H1 (cell line): Measurements from ENCODE around the gene PCBD1. TPM values are rescaled to one million over a fixed set of nuclear protein-coding genes. Genes with fewer than 3 reads are reported as not detected.

Experiments used
- CTCF ChIA-PET: fragments of 300-600 bp; sonication (Branson Sonifier 250); formaldehyde crosslinking; loops from one replicate; lab custom pipeline; 2021; ENCODE audit not compliant: partially characterized antibody; lab: Charles Lee
- POLR2A ChIA-PET: fragments of 300-600 bp; sonication (Branson Sonifier 250); formaldehyde crosslinking; loops from one replicate; lab custom pipeline; 2021; ENCODE audit warnings: inconsistent platforms; ENCODE audit not compliant: partially characterized antibody; lab: Charles Lee
- DNase-seq, 2 experiments: peaks; one replicate each; pipeline versions ENCODE4 v3.0.0 to v3.0.0-alpha.2; 2010 to 2022; ENCODE audit warnings: low spot score in 2 of 2, low read depth in 1 of 2, mixed read lengths in 1 of 2
- FAIRE-seq: peaks from 2 replicates; lab custom pipeline; 2011; peaks lifted over from hg19 to GRCh38; lab: Jason Lieb, UNC
- H2AFZ ChIP-seq: 2 replicates; pipeline ENCODE4 v1.8.1; 2012; ENCODE audit warnings: low read length, inconsistent platforms
- H2AK5ac ChIP-seq: 2 replicates; pipeline ENCODE4 v1.6.1; 2013; ENCODE audit warnings: low read depth, low read length
- H2BK120ac ChIP-seq: replicated peaks from 2 replicates; pipeline ENCODE3; 2013; ENCODE audit warnings: low read depth, low read length, inconsistent platforms
- H2BK12ac ChIP-seq: 2 replicates; pipeline ENCODE4 v1.6.1; 2013; ENCODE audit warnings: low read depth, low read length
- H2BK15ac ChIP-seq: 2 replicates; pipeline ENCODE4 v1.6.1; 2013; ENCODE audit warnings: low read length
- H2BK20ac ChIP-seq: 2 replicates; pipeline ENCODE4 v1.6.1; 2013; ENCODE audit warnings: low read length
- H2BK5ac ChIP-seq: 2 replicates; pipeline ENCODE4 v1.6.1; 2013; ENCODE audit warnings: low read depth, low read length
- H3K14ac ChIP-seq: 2 replicates; pipeline ENCODE4 v1.6.1; 2013; ENCODE audit warnings: inconsistent platforms; ENCODE audit not compliant: insufficient read length
- H3K18ac ChIP-seq: 2 replicates; pipeline ENCODE4 v1.6.1; 2013; ENCODE audit warnings: low read length; ENCODE audit errors: extremely low read depth
- H3K23ac ChIP-seq: 2 replicates; pipeline ENCODE4 v1.6.1; 2013; ENCODE audit warnings: inconsistent platforms; ENCODE audit not compliant: insufficient read length
- H3K23me2 ChIP-seq: 2 replicates; pipeline ENCODE4 v1.6.1; 2013; ENCODE audit warnings: low read depth, low read length
- H3K27ac ChIP-seq: 2 replicates; pipeline ENCODE4 v1.6.1; 2011; ENCODE audit warnings: low read depth, low read length, inconsistent platforms
- H3K27me3 ChIP-seq, 4 experiments: replicated peaks in 1 of 4; 1 replicate in 1 of 4; 2 replicates in 3 of 4; pipeline versions ENCODE4 v1.6.1 to v1.8.1; 2011 to 2013; ENCODE audit warnings: low read length in 3 of 4, mild to moderate bottlenecking in 3 of 4, inconsistent platforms in 2 of 4, mixed read lengths in 2 of 4, moderate library complexity in 1 of 4; ENCODE audit not compliant: control insufficient read depth in 3 of 4, insufficient read depth in 3 of 4; ENCODE audit errors: extremely low read depth in 1 of 4
- H3K36me3 ChIP-seq, 4 experiments: 2 replicates each; pipeline versions ENCODE4 v1.6.1 to v1.8.1; 2011 to 2013; ENCODE audit warnings: mild to moderate bottlenecking in 4 of 4, low read length in 3 of 4, moderate library complexity in 2 of 4, control low read depth in 1 of 4, inconsistent platforms in 1 of 4; ENCODE audit not compliant: insufficient read depth in 4 of 4, control insufficient read depth in 2 of 4
- H3K4ac ChIP-seq: replicated peaks from 2 replicates; pipeline ENCODE3; 2013; ENCODE audit warnings: low read length, low read depth, mixed read lengths, inconsistent platforms; ENCODE audit not compliant: insufficient read length
- H3K4me1 ChIP-seq, 4 experiments: replicated peaks in 1 of 4; 1 replicate in 1 of 4; 2 replicates in 3 of 4; pipeline versions ENCODE4 v1.6.1 to v1.8.1; 2011 to 2013; ENCODE audit warnings: low read length in 3 of 4, inconsistent platforms in 2 of 4, mixed read lengths in 1 of 4; ENCODE audit not compliant: insufficient read depth in 4 of 4, control insufficient read depth in 3 of 4
- H3K4me2 ChIP-seq, 2 experiments: 2 replicates each; pipeline versions ENCODE4 v1.6.1 to v1.8.1; 2011 to 2013; ENCODE audit warnings: low read depth in 2 of 2, low read length in 2 of 2, control low read depth in 1 of 2, inconsistent platforms in 1 of 2, mild to moderate bottlenecking in 1 of 2; ENCODE audit not compliant: insufficient read depth in 1 of 2
- H3K4me3 ChIP-seq, 4 experiments: fragments of 200-600, 300-600 bp in 1 of 4; sonication (generic), shearing (Covaris generic), sonication (Bioruptor Twin) in 1 of 4; 2 replicates each; pipeline versions ENCODE4 v1.5.1 to v1.8.1; 2011 to 2016; ENCODE audit warnings: low read length in 4 of 4, low read depth in 3 of 4, control low read depth in 2 of 4, inconsistent platforms in 2 of 4, mild to moderate bottlenecking in 2 of 4, mixed read lengths in 1 of 4, moderate library complexity in 1 of 4; ENCODE audit not compliant: insufficient read depth in 2 of 4; ENCODE audit errors: extremely low read depth in 1 of 4
- H3K56ac ChIP-seq: replicated peaks from 2 replicates; pipeline ENCODE3; 2013; ENCODE audit warnings: low read depth, mild to moderate bottlenecking, mixed read lengths, low read length, inconsistent platforms; ENCODE audit not compliant: insufficient read length
- H3K79me1 ChIP-seq: 2 replicates; pipeline ENCODE4 v1.6.1; 2013; ENCODE audit warnings: low read depth, low read length, control low read depth
- H3K79me2 ChIP-seq, 2 experiments: 2 replicates each; pipeline versions ENCODE4 v1.6.1 to v1.8.1; 2012 to 2013; ENCODE audit warnings: low read length in 2 of 2, mild to moderate bottlenecking in 2 of 2, inconsistent platforms in 1 of 2; ENCODE audit not compliant: insufficient read depth in 2 of 2, control insufficient read depth in 1 of 2
- H3K9ac ChIP-seq, 4 experiments: replicated peaks in 1 of 4; 1 replicate in 1 of 4; 2 replicates in 3 of 4; pipeline versions ENCODE4 v1.6.1 to v1.8.1; 2011 to 2013; ENCODE audit warnings: low read depth in 3 of 4, low read length in 3 of 4, control low read depth in 2 of 4, mild to moderate bottlenecking in 2 of 4, moderate library complexity in 2 of 4, inconsistent platforms in 1 of 4; ENCODE audit errors: extremely low read depth in 1 of 4
- H3K9me3 ChIP-seq, 2 experiments: 2 replicates each; pipeline versions ENCODE4 v1.6.1 to v1.8.1; 2012 to 2013; ENCODE audit warnings: mild to moderate bottlenecking in 2 of 2, moderate library complexity in 2 of 2, control low read depth in 1 of 2, inconsistent platforms in 1 of 2, low read depth in 1 of 2, low read length in 1 of 2, mixed read lengths in 1 of 2; ENCODE audit not compliant: insufficient read depth in 2 of 2
- H4K20me1 ChIP-seq, 2 experiments: replicated peaks in 1 of 2; 2 replicates each; pipeline versions ENCODE3 to v1.8.1; 2011 to 2013; ENCODE audit warnings: inconsistent platforms in 2 of 2, low read length in 2 of 2, mild to moderate bottlenecking in 1 of 2; ENCODE audit not compliant: insufficient read depth in 2 of 2, control insufficient read depth in 1 of 2
- H4K5ac ChIP-seq: 2 replicates; pipeline ENCODE4 v1.6.1; 2013; ENCODE audit warnings: low read length, low read depth, mixed read lengths, inconsistent platforms; ENCODE audit not compliant: insufficient read length
- H4K8ac ChIP-seq: 2 replicates; pipeline ENCODE4 v1.8.0; 2013; ENCODE audit warnings: mild to moderate bottlenecking, moderate library complexity, low read length, inconsistent platforms; ENCODE audit not compliant: insufficient read depth; ENCODE audit errors: extremely low read depth
- H4K91ac ChIP-seq: replicated peaks from 2 replicates; pipeline ENCODE3; 2013; ENCODE audit warnings: low read length, mixed read lengths, inconsistent platforms; ENCODE audit not compliant: insufficient read length
- RXRA ChIP-seq: IDR thresholded peaks from 2 replicates; pipeline ENCODE4 v1.6.1; 2011; ENCODE audit warnings: low read depth, mild to moderate bottlenecking, low read length, moderate library complexity; ENCODE audit not compliant: insufficient read depth
- SUZ12 ChIP-seq: fragments of 200-600 bp; sonication (generic); IDR thresholded peaks from 2 replicates; pipeline ENCODE4 v1.6.1; 2012; ENCODE audit warnings: mild to moderate bottlenecking, inconsistent platforms, low read length, moderate library complexity, mixed read lengths
- WGBS, 2 experiments: shearing (Covaris generic) in 1 of 2; methylation state at CpG; one replicate each; pipeline versions ENCODE4 v1.1.6 to v1.1.7; 2013 to 2015; ENCODE audit warnings: low lambda C conversion rate in 2 of 2, mixed read lengths in 2 of 2, inconsistent platforms in 1 of 2, low coverage in 1 of 2, missing lambda C conversion rate in 1 of 2; ENCODE audit not compliant: insufficient replicate concordance in 2 of 2, insufficient coverage in 1 of 2, insufficient read length in 1 of 2; ENCODE audit errors: extremely low coverage in 1 of 2, missing lambda C conversion rate in 1 of 2; 5-methylcytosine and 5-hydroxymethylcytosine counted together
- polyA plus RNA-seq, 7 experiments: library from polyadenylated mRNA; depleted of rRNA in 3 of 7; stranded (reverse) in 5 of 7; unstranded in 2 of 7; fragments of >200 nt in 5 of 7; fragments of 200-250 nt in 2 of 7; gene quantifications; 1 replicate in 5 of 7; 2 replicates in 1 of 7; 4 replicates in 1 of 7; pipeline versions ENCODE4 v1.2.1 to v1.2.3, GENCODE V29; 2011 to 2013; ENCODE audit warnings: missing spikeins in 2 of 7, mixed read lengths in 2 of 7
- total RNA-seq: library from RNA; stranded (reverse); fragmentation: NEBNext Ultra II Directional; extraction: Animal tissue kit (Norgen Biotek cat#: 25700); gene quantifications from 2 replicates; pipeline ENCODE4 v1.2.1, GENCODE V29; 2021

PCBD1 gene
- total and polyA plus RNA-seq, 2 of the 8 experiments (the other 6 are each of a cell fraction or from before 2014, with no cell fraction given): 46.5 to 55.0 TPM

DNA sequence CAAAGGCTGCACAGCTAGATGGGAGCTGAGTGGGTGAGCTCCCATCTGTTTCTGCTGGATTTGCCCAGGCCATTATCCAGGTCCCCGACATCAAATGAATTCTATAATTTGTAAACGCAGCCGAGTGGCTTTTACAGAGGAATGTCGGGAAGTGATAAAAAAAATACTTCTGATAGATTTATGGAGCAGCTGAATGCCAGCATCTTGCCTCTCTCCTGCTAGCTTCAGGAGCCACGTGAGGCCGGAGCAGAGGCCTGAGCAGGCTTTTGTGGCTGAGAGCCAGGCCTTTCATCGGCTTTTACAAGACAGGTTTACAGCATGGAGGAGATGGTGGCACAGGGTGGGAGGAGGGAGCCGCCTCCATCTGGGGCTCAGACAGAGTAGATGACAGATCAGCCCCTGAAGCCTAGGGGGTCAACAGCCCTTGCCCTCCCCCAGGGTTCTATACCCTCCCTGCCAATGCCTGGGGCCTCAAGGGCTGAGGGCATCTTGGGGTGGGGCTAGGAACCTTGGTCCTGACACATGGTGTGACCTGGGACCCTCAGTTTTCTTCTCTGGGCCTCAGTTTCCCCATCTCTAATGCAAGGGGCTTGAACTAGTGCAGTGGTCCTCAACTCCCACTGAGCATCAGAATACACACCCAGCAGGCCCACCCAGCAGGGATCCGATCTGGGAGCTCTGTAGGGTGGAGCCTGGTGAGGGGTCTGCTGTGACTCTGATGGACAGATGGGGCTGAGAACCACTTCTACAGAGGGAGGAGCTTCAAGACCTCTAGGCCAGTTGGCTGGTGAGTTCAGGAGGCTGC is 44.2 kb upstream of the PCBD1 start:
- Histone ChIP-seq H3K4ac (no peak overlapping the region), H2BK15ac (no peak overlapping the region), H3K79me2 (no peaks in the 10 kb centered on the region), H4K5ac (no peak overlapping the region), H3K4me1 (no peaks in the 10 kb centered on the region), H3K27me3 (no peaks in the 10 kb centered on the region), H2BK12ac (no peak overlapping the region), H3K23ac (no peak overlapping the region), H4K20me1 (no peaks in the 10 kb centered on the region), H3K23me2 (no peaks in the 10 kb centered on the region), H3K27ac (no peak overlapping the region), H3K14ac (no peak overlapping the region), H2AK5ac (no peak overlapping the region), H4K91ac (no peak overlapping the region), H3K18ac (no peak overlapping the region), H3K4me3 (no peak overlapping the region), H3K9ac (no peak overlapping the region), H3K56ac (no peak overlapping the region), H4K8ac (no peak overlapping the region), H2AFZ (no peak overlapping the region), H2BK20ac (no peak overlapping the region), H2BK120ac (no peak overlapping the region), H3K36me3 (no peaks in the 10 kb centered on the region), H3K4me2 (no peak overlapping the region), H2BK5ac (no peak overlapping the region), H3K79me1 (no peaks in the 10 kb centered on the region), H3K9me3 (no peaks in the 10 kb centered on the region)
- TF ChIP-seq SUZ12 (0 out of 2 replicates have a peak, but pooled peaks have one; percentile 9), RXRA (no peak)
- 95% methylated on average over 9 of the region's 9 CpGs; no CpG with 5 or more reads in 1 of the 2 experiments for WGBS, 2 experiments
- ChIA-PET CTCF (interaction anchor here (2.0 to 2.5 kb wide), 3 partner anchors 129 to 352 kb away, joined by 5 to 8 read pairs (median 5); no protein-coding TSS in a partner anchor), POLR2A (no interaction called here)
- DNase-seq (no peak), FAIRE-seq (no peak)
